NB4 (cell line): ENCODE measurements around the gene EML4.

Source experiments
- CTCF ChIP-seq: IDR thresholded peaks from one replicate; pipeline ENCODE4 v1.5.1; 2012; ENCODE audit warnings: low read depth, low read length
- POLR2A ChIP-seq: IDR thresholded peaks from 2 replicates; pipeline ENCODE4 v1.6.1; 2011; ENCODE audit warnings: mild to moderate bottlenecking; ENCODE audit not compliant: insufficient read length; ENCODE audit errors: extremely low read depth

- TF ChIP-seq CTCF = no peak
- TF ChIP-seq POLR2A = no peak
Measured at GRCh38 chr2:42164046-42164445, 5.1 kb upstream of the EML4 start.
